Measurements from ENCODE around the gene MEGF11. TPM values are rescaled to one million over a fixed set of nuclear protein-coding genes. Genes with fewer than 3 reads are reported as not detected.

MEGF11 gene
- total RNA-seq, 1 donor from 2014 or later, result not detected

DNA sequence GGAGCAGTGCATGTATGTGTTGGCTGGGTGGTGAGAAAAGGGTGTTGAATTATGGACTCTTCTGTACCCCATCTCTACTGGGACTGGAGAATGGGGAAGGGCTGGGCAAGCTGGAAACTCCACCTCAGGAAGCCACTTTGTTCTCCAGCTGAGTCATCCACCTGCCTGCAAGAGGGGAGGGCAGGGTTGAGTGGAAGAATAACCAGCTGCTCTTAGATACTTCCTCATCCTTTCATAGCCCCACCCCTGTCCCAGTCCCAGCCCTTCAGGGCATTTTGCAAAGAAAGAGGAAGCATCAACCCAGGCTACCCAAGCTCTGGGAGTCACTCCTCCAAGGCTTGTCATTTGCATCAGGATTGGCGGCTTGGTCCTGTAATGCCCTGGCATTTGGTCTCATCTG is 351.2 kb downstream of the MEGF11 start:
- Mint-ChIP-seq H3K27me3 (ENCODE audit: low read depth) (no peaks in the 10 kb centered on the region), H3K9me3 (ENCODE audit: low read depth) (no peaks in the 10 kb centered on the region), H3K4me3 (ENCODE audit: unreplicated experiment) (no peak overlapping the region), H3K27ac (ENCODE audit: unreplicated experiment) (no peak overlapping the region), H3K4me1 (ENCODE audit: low read depth) (peaks cover 16% of the 10 kb centered on the region), H3K36me3 (ENCODE audit: low read depth) (peaks cover 22% of the 10 kb centered on the region)
- no peak for DNase-seq (ENCODE audit: low spot score)
- TF ChIP-seq, protein P1, sequence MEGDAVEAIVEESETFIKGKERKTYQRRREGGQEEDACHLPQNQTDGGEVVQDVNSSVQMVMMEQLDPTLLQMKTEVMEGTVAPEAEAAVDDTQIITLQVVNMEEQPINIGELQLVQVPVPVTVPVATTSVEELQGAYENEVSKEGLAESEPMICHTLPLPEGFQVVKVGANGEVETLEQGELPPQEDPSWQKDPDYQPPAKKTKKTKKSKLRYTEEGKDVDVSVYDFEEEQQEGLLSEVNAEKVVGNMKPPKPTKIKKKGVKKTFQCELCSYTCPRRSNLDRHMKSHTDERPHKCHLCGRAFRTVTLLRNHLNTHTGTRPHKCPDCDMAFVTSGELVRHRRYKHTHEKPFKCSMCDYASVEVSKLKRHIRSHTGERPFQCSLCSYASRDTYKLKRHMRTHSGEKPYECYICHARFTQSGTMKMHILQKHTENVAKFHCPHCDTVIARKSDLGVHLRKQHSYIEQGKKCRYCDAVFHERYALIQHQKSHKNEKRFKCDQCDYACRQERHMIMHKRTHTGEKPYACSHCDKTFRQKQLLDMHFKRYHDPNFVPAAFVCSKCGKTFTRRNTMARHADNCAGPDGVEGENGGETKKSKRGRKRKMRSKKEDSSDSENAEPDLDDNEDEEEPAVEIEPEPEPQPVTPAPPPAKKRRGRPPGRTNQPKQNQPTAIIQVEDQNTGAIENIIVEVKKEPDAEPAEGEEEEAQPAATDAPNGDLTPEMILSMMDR (IDR thresholded peaks at IDR 0.05), result no peak

- peaks cover 19% of the 10 kb centered on the region for H3K36me3 Mint-ChIP-seq (ENCODE audit: low read depth)
- H3K27ac Mint-ChIP-seq (ENCODE audit: unreplicated experiment), result no peak overlapping the region
- H3K4me1 Mint-ChIP-seq (ENCODE audit: low read depth), result peaks cover 16% of the 10 kb centered on the region
- no peaks in the 10 kb centered on the region for H3K9me3 Mint-ChIP-seq (ENCODE audit: low read depth)
- DNase-seq (ENCODE audit: low spot score), result no peak
- TF ChIP-seq, protein P1 (IDR thresholded peaks at IDR 0.05), result no peak
- H3K27me3 Mint-ChIP-seq (ENCODE audit: low read depth), result no peaks in the 10 kb centered on the region
- H3K4me3 Mint-ChIP-seq (ENCODE audit: unreplicated experiment), result no peak overlapping the region
Observed at GRCh38 chr15:65901836-65902235, 351.7 kb downstream of the MEGF11 start.

GRCh38 chr15:65901336-65901735 is 352.2 kb downstream of the MEGF11 start:
- no peaks in the 10 kb centered on the region for H3K9me3 Mint-ChIP-seq (ENCODE audit: low read depth)
- H3K36me3 Mint-ChIP-seq (ENCODE audit: low read depth), result peaks cover 19% of the 10 kb centered on the region
- no peaks in the 10 kb centered on the region for H3K27me3 Mint-ChIP-seq (ENCODE audit: low read depth)
- no peak overlapping the region for H3K4me3 Mint-ChIP-seq (ENCODE audit: unreplicated experiment)
- DNase-seq (ENCODE audit: low spot score), result no peak
- TF ChIP-seq, protein P1 (IDR thresholded peaks at IDR 0.05), result no peak
- H3K27ac Mint-ChIP-seq (ENCODE audit: unreplicated experiment), result no peak overlapping the region
- H3K4me1 Mint-ChIP-seq (ENCODE audit: low read depth), result peaks cover 18% of the 10 kb centered on the region

- Mint-ChIP-seq H3K36me3 (ENCODE audit: low read depth) (peaks cover 20% of the 10 kb centered on the region), H3K4me3 (ENCODE audit: unreplicated experiment) (no peak overlapping the region), H3K9me3 (ENCODE audit: low read depth) (no peaks in the 10 kb centered on the region), H3K27me3 (ENCODE audit: low read depth) (no peaks in the 10 kb centered on the region), H3K4me1 (ENCODE audit: low read depth) (peaks cover 21% of the 10 kb centered on the region), H3K27ac (ENCODE audit: unreplicated experiment) (no peak overlapping the region)
- TF ChIP-seq, protein P1 (IDR thresholded peaks at IDR 0.05), result no peak
- DNase-seq (ENCODE audit: low spot score), result no peak
Observed at GRCh38 chr15:65900488-65900887, 353.1 kb downstream of the MEGF11 start.

GRCh38 chr15:65896236-65896635 is 357.3 kb downstream of the MEGF11 start:
- Mint-ChIP-seq H3K27ac (ENCODE audit: unreplicated experiment) (peak overlapping the region; percentile 41), H3K4me3 (ENCODE audit: unreplicated experiment) (no peak overlapping the region), H3K4me1 (ENCODE audit: low read depth) (peaks cover 5% of the 10 kb centered on the region), H3K27me3 (ENCODE audit: low read depth) (no peaks in the 10 kb centered on the region), H3K36me3 (ENCODE audit: low read depth) (peaks cover 22% of the 10 kb centered on the region), H3K9me3 (ENCODE audit: low read depth) (no peaks in the 10 kb centered on the region)
- DNase-seq (ENCODE audit: low spot score), result no peak
- TF ChIP-seq, protein P1 (IDR thresholded peaks at IDR 0.05), result no peak
